Measurements from ENCODE around the gene ERC1. TPM values are rescaled to one million over a fixed set of nuclear protein-coding genes. Genes with fewer than 3 reads are reported as not detected.
A peak's percentile ranks its signal among the peaks of the same experiment; 100 is the strongest.

Gene ERC1
- total and polyA plus RNA-seq, 2 of the 4 experiments (the other 2 are of a cell fraction), result 11.6 to 25.6 TPM

DNA sequence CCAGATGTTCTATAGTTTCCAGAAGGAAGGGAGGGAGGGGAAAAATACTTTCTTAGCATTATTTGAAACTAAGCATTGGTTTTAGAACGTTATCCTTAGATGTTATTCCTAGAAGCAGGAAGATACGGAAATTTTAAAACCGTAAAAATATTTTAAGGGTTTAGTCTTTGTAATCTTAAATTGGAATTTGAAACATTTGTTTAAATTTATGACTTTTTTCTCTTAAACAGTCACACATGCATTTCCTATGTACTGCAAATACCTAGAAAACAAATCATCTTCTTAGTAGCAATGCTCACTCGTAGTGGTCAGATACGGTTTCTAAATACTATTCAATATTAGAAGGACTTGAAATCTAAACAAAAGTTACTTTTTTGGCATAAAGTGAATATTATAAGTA lies 282.0 kb downstream of the ERC1 start:
- intact Hi-C loops (cut with micrococcal nuclease) (no loop called here), in situ Hi-C loops (cut with MboI; ENCODE audit: low sequenced_read_pairs) (no loop called here), dilution Hi-C loops (cut with HindIII; ENCODE audit: low sequenced_read_pairs, unreplicated experiment) (no loop called here)
- no peak overlapping the region for H3K4me2 ChIP-seq (ENCODE audit: low read depth, low read length)
- no peak overlapping the region for H2BK20ac ChIP-seq (ENCODE audit: low read depth, low read length)
- no peak overlapping the region for H4K5ac ChIP-seq (ENCODE audit: low read depth, low read length)
- no peak overlapping the region for H2AFZ ChIP-seq (replicated peaks; ENCODE audit: low read length, poor library complexity)
- DNase-seq (peak; percentile 37), ATAC-seq (ENCODE audit: low read depth) (peak; percentile 49; the same call in 1 of the 2 replicates)
- H4K8ac ChIP-seq (ENCODE audit: low read depth in 2 of 2, low read length in 2 of 2), result no peak overlapping the region
- H3K9ac ChIP-seq (ENCODE audit: low read depth, low read length), result no peak overlapping the region
- no peak overlapping the region for H3K23ac ChIP-seq (ENCODE audit: low read depth, low read length)
- H2BK120ac ChIP-seq (ENCODE audit: low read depth, low read length), result no peak overlapping the region
- no peak overlapping the region for H3K4me3 ChIP-seq (ENCODE audit: insufficient read depth, low read depth, low read length)
- H4K91ac ChIP-seq (ENCODE audit: insufficient read depth, low read depth, low read length), result no peak overlapping the region
- H3K14ac ChIP-seq (replicated peaks; ENCODE audit: low read depth, low read length), result no peak overlapping the region
- no peak overlapping the region for H3K4ac ChIP-seq (ENCODE audit: low read depth, low read length)
- H3K27me3 ChIP-seq (ENCODE audit: control insufficient read depth, insufficient read depth, low read length), result no peaks in the 10 kb centered on the region
- CTCF ChIA-PET, result no interaction called here
- POLR2A ChIA-PET (ENCODE audit: unreplicated experiment), result no interaction called here
- no peak overlapping the region for H3K18ac ChIP-seq (ENCODE audit: low read depth, low read length)
- WGBS, 2 experiments (ENCODE audit: extremely low coverage in 2 of 2, insufficient read length in 1 of 2), result no CpG with 5 or more reads among the region's 5 CpGs
- H4K20me1 ChIP-seq (ENCODE audit: insufficient read depth, low read length), result no peaks in the 10 kb centered on the region
- H3K9me3 ChIP-seq (ENCODE audit: control insufficient read depth, insufficient read depth, low read length), result no peaks in the 10 kb centered on the region
- no peak overlapping the region for H2AK9ac ChIP-seq (replicated peaks; ENCODE audit: low read depth, low read length, poor library complexity)
- H2AK5ac ChIP-seq (ENCODE audit: low read depth, low read length), result no peak overlapping the region
- TF ChIP-seq MAZ (IDR thresholded peaks at IDR 0.05; ENCODE audit: borderline replicate concordance, low read depth, low read length), result no peak
- TF ChIP-seq NFE2L2 (IDR thresholded peaks at IDR 0.05; ENCODE audit: low read depth, low read length), result no peak
- no peak for TF ChIP-seq POLR2A (IDR thresholded peaks at IDR 0.05; ENCODE audit: low read depth, low read length)
- TF ChIP-seq MAFK (IDR thresholded peaks at IDR 0.05; ENCODE audit: low read depth, low read length), result no peak
- no peak for TF ChIP-seq CHD1 (IDR thresholded peaks at IDR 0.05; ENCODE audit: low read depth, low read length)
- TF ChIP-seq BHLHE40 (IDR thresholded peaks at IDR 0.05; ENCODE audit: low read depth, low read length), result no peak
- no peak for TF ChIP-seq CEBPB (IDR thresholded peaks at IDR 0.05; ENCODE audit: low read depth, low read length)
- no peak for TF ChIP-seq SMC3 (IDR thresholded peaks at IDR 0.05; ENCODE audit: low read depth, low read length)
- TF ChIP-seq, protein P1, sequence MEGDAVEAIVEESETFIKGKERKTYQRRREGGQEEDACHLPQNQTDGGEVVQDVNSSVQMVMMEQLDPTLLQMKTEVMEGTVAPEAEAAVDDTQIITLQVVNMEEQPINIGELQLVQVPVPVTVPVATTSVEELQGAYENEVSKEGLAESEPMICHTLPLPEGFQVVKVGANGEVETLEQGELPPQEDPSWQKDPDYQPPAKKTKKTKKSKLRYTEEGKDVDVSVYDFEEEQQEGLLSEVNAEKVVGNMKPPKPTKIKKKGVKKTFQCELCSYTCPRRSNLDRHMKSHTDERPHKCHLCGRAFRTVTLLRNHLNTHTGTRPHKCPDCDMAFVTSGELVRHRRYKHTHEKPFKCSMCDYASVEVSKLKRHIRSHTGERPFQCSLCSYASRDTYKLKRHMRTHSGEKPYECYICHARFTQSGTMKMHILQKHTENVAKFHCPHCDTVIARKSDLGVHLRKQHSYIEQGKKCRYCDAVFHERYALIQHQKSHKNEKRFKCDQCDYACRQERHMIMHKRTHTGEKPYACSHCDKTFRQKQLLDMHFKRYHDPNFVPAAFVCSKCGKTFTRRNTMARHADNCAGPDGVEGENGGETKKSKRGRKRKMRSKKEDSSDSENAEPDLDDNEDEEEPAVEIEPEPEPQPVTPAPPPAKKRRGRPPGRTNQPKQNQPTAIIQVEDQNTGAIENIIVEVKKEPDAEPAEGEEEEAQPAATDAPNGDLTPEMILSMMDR (conservative IDR thresholded peaks at IDR 0.05; ENCODE audit: low read depth, low read length), result no peak
- TF ChIP-seq MXI1 (IDR thresholded peaks at IDR 0.05; ENCODE audit: borderline replicate concordance, low read depth, low read length), result no peak
- no peak for TF ChIP-seq ELK1 (IDR thresholded peaks at IDR 0.05; ENCODE audit: borderline replicate concordance, low read depth, low read length)
- no peak for TF ChIP-seq RFX5 (IDR thresholded peaks at IDR 0.05; ENCODE audit: low read depth, low read length)
- TF ChIP-seq RCOR1 (IDR thresholded peaks at IDR 0.05; ENCODE audit: insufficient replicate concordance, low read length), result no peak
- TF ChIP-seq RAD21 (IDR thresholded peaks at IDR 0.05; ENCODE audit: low read length), result no peak
- TF ChIP-seq FOS (IDR thresholded peaks at IDR 0.05; ENCODE audit: low read depth, low read length), result no peak
- TF ChIP-seq, protein P2, sequence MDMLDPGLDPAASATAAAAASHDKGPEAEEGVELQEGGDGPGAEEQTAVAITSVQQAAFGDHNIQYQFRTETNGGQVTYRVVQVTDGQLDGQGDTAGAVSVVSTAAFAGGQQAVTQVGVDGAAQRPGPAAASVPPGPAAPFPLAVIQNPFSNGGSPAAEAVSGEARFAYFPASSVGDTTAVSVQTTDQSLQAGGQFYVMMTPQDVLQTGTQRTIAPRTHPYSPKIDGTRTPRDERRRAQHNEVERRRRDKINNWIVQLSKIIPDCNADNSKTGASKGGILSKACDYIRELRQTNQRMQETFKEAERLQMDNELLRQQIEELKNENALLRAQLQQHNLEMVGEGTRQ (IDR thresholded peaks at IDR 0.05; ENCODE audit: low read depth, low read length), result no peak
- no TSS peak for BruUV-seq (replicated peaks)
- H3K27ac ChIP-seq (ENCODE audit: insufficient read depth, low read length), result no peak overlapping the region
- peaks cover 13 to 17% of the 10 kb centered on the region in 2 experiments; a peak in 3 of 4 replicates for H3K79me1 ChIP-seq (ENCODE audit: low read depth in 1 of 2, low read length in 2 of 2)
- no peak overlapping the region for H2BK15ac ChIP-seq (ENCODE audit: low read depth, low read length)
- no peak overlapping the region for H2BK5ac ChIP-seq (ENCODE audit: low read depth, low read length, poor library complexity, severe bottlenecking)
- no peak overlapping the region for H3K56ac ChIP-seq (ENCODE audit: extremely low read depth, insufficient read depth, low read length)
- H3K4me1 ChIP-seq (ENCODE audit: control insufficient read depth, insufficient read depth, low read length), result 0 out of 2 replicates have a peak, but pooled peaks cover 1% of the 10 kb centered on the region
- H3K36me3 ChIP-seq (ENCODE audit: control insufficient read depth, insufficient read depth, low read length), result peaks cover 2% of the 10 kb centered on the region; the same call in 1 of the 2 replicates
- H3K9me1 ChIP-seq (ENCODE audit: insufficient read depth, low read length), result no peaks in the 10 kb centered on the region
